ENCODE measurements around the gene HHAT. TPM values are rescaled to one million over a fixed set of nuclear protein-coding genes. Genes with fewer than 3 reads are reported as not detected.

HHAT gene
- total RNA-seq, 1 experiment from 2014 or later, result 2.3 TPM

- Histone ChIP-seq H3K9ac (ENCODE audit: low read length) (no peak overlapping the region), H3K4me1 (ENCODE audit: low read length) (no peaks in the 10 kb centered on the region), H4K20me1 (ENCODE audit: insufficient read depth, low read depth, low read length) (no peaks in the 10 kb centered on the region), H2AFZ (ENCODE audit: low read length) (no peak overlapping the region), H3K27me3 (ENCODE audit: low read length) (no peaks in the 10 kb centered on the region), H3K9me3 (ENCODE audit: low read length) (no peaks in the 10 kb centered on the region), H3K4me3 (ENCODE audit: low read length) (no peak overlapping the region), H3K27ac (ENCODE audit: low read length) (no peak overlapping the region), H3K36me3 (ENCODE audit: insufficient read depth, low read length) (no peaks in the 10 kb centered on the region), H3K9me2 (replicated peaks; ENCODE audit: insufficient read depth, low read length) (no peaks in the 10 kb centered on the region), H3K4me2 (ENCODE audit: low read depth, low read length, poor library complexity, severe bottlenecking) (no peak overlapping the region), H3K79me2 (ENCODE audit: low read length) (no peaks in the 10 kb centered on the region)
- DNase-seq, result no peak
Measured at GRCh38 chr1:210603123-210603522, 274.4 kb downstream of the HHAT start.

- Histone ChIP-seq H3K4me2 (ENCODE audit: low read depth, low read length, poor library complexity, severe bottlenecking) (no peak overlapping the region), H4K20me1 (ENCODE audit: insufficient read depth, low read depth, low read length) (no peaks in the 10 kb centered on the region), H3K36me3 (ENCODE audit: insufficient read depth, low read length) (no peaks in the 10 kb centered on the region), H3K9me2 (replicated peaks; ENCODE audit: insufficient read depth, low read length) (no peaks in the 10 kb centered on the region), H3K4me3 (ENCODE audit: low read length) (no peak overlapping the region), H3K9ac (ENCODE audit: low read length) (no peak overlapping the region), H3K27me3 (ENCODE audit: low read length) (no peaks in the 10 kb centered on the region), H2AFZ (ENCODE audit: low read length) (no peak overlapping the region), H3K9me3 (ENCODE audit: low read length) (no peaks in the 10 kb centered on the region), H3K79me2 (ENCODE audit: low read length) (no peaks in the 10 kb centered on the region), H3K27ac (ENCODE audit: low read length) (no peak overlapping the region), H3K4me1 (ENCODE audit: low read length) (no peaks in the 10 kb centered on the region)
- DNase-seq, result no peak
Measured at GRCh38 chr1:210605099-210605498, 276.4 kb downstream of the HHAT start.

- Histone ChIP-seq H3K9me3 (ENCODE audit: low read length) (no peaks in the 10 kb centered on the region), H3K4me2 (ENCODE audit: low read depth, low read length, poor library complexity, severe bottlenecking) (no peak overlapping the region), H3K4me3 (ENCODE audit: low read length) (no peak overlapping the region), H3K79me2 (ENCODE audit: low read length) (no peaks in the 10 kb centered on the region), H2AFZ (ENCODE audit: low read length) (no peak overlapping the region), H4K20me1 (ENCODE audit: insufficient read depth, low read depth, low read length) (no peaks in the 10 kb centered on the region), H3K9me2 (replicated peaks; ENCODE audit: insufficient read depth, low read length) (no peaks in the 10 kb centered on the region), H3K4me1 (ENCODE audit: low read length) (no peaks in the 10 kb centered on the region), H3K27me3 (ENCODE audit: low read length) (no peaks in the 10 kb centered on the region), H3K9ac (ENCODE audit: low read length) (no peak overlapping the region), H3K27ac (ENCODE audit: low read length) (no peak overlapping the region), H3K36me3 (ENCODE audit: insufficient read depth, low read length) (no peaks in the 10 kb centered on the region)
- no peak for DNase-seq
Measured at GRCh38 chr1:210607361-210607760, 278.7 kb downstream of the HHAT start.

GRCh38 chr1:210608767-210609166 is 280.1 kb downstream of the HHAT start:
- H3K79me2 ChIP-seq (ENCODE audit: low read length), result no peaks in the 10 kb centered on the region
- no peak overlapping the region for H2AFZ ChIP-seq (ENCODE audit: low read length)
- no peak for DNase-seq
- no peaks in the 10 kb centered on the region for H3K27me3 ChIP-seq (ENCODE audit: low read length)
- H3K4me3 ChIP-seq (ENCODE audit: low read length), result no peak overlapping the region
- H4K20me1 ChIP-seq (ENCODE audit: insufficient read depth, low read depth, low read length), result no peaks in the 10 kb centered on the region
- H3K4me2 ChIP-seq (ENCODE audit: low read depth, low read length, poor library complexity, severe bottlenecking), result no peak overlapping the region
- no peaks in the 10 kb centered on the region for H3K4me1 ChIP-seq (ENCODE audit: low read length)
- H3K36me3 ChIP-seq (ENCODE audit: insufficient read depth, low read length), result no peaks in the 10 kb centered on the region
- H3K9me2 ChIP-seq (replicated peaks; ENCODE audit: insufficient read depth, low read length), result no peaks in the 10 kb centered on the region
- no peak overlapping the region for H3K9ac ChIP-seq (ENCODE audit: low read length)
- H3K27ac ChIP-seq (ENCODE audit: low read length), result no peak overlapping the region
- no peaks in the 10 kb centered on the region for H3K9me3 ChIP-seq (ENCODE audit: low read length)

GRCh38 chr1:210616356-210616755 is 287.7 kb downstream of the HHAT start:
- Histone ChIP-seq H3K79me2 (ENCODE audit: low read length) (no peaks in the 10 kb centered on the region), H4K20me1 (ENCODE audit: insufficient read depth, low read depth, low read length) (no peaks in the 10 kb centered on the region), H3K36me3 (ENCODE audit: insufficient read depth, low read length) (no peaks in the 10 kb centered on the region), H2AFZ (ENCODE audit: low read length) (no peak overlapping the region), H3K27ac (ENCODE audit: low read length) (no peak overlapping the region), H3K4me1 (ENCODE audit: low read length) (no peaks in the 10 kb centered on the region), H3K9ac (ENCODE audit: low read length) (no peak overlapping the region), H3K9me2 (replicated peaks; ENCODE audit: insufficient read depth, low read length) (no peaks in the 10 kb centered on the region), H3K4me3 (ENCODE audit: low read length) (no peak overlapping the region), H3K27me3 (ENCODE audit: low read length) (no peaks in the 10 kb centered on the region), H3K9me3 (ENCODE audit: low read length) (no peaks in the 10 kb centered on the region), H3K4me2 (ENCODE audit: low read depth, low read length, poor library complexity, severe bottlenecking) (no peak overlapping the region)
- no peak for DNase-seq

- Histone ChIP-seq H3K4me3 (ENCODE audit: low read length) (no peak overlapping the region), H3K27ac (ENCODE audit: low read length) (no peak overlapping the region), H3K9ac (ENCODE audit: low read length) (no peak overlapping the region), H2AFZ (ENCODE audit: low read length) (no peak overlapping the region), H3K9me2 (replicated peaks; ENCODE audit: insufficient read depth, low read length) (no peaks in the 10 kb centered on the region), H3K27me3 (ENCODE audit: low read length) (no peaks in the 10 kb centered on the region), H4K20me1 (ENCODE audit: insufficient read depth, low read depth, low read length) (no peaks in the 10 kb centered on the region), H3K4me2 (ENCODE audit: low read depth, low read length, poor library complexity, severe bottlenecking) (no peak overlapping the region), H3K36me3 (ENCODE audit: insufficient read depth, low read length) (no peaks in the 10 kb centered on the region), H3K9me3 (ENCODE audit: low read length) (no peaks in the 10 kb centered on the region), H3K79me2 (ENCODE audit: low read length) (no peaks in the 10 kb centered on the region), H3K4me1 (ENCODE audit: low read length) (no peaks in the 10 kb centered on the region)
- no peak for DNase-seq
Measured at GRCh38 chr1:210617293-210617692, 288.6 kb downstream of the HHAT start.

- Histone ChIP-seq H3K9ac (ENCODE audit: low read length) (no peak overlapping the region), H3K9me3 (ENCODE audit: low read length) (no peaks in the 10 kb centered on the region), H3K27ac (ENCODE audit: low read length) (no peak overlapping the region), H3K27me3 (ENCODE audit: low read length) (no peaks in the 10 kb centered on the region), H3K9me2 (replicated peaks; ENCODE audit: insufficient read depth, low read length) (no peaks in the 10 kb centered on the region), H3K4me3 (ENCODE audit: low read length) (no peak overlapping the region), H3K4me2 (ENCODE audit: low read depth, low read length, poor library complexity, severe bottlenecking) (no peak overlapping the region), H3K4me1 (ENCODE audit: low read length) (no peaks in the 10 kb centered on the region), H3K36me3 (ENCODE audit: insufficient read depth, low read length) (no peaks in the 10 kb centered on the region), H4K20me1 (ENCODE audit: insufficient read depth, low read depth, low read length) (no peaks in the 10 kb centered on the region), H2AFZ (ENCODE audit: low read length) (no peak overlapping the region), H3K79me2 (ENCODE audit: low read length) (no peaks in the 10 kb centered on the region)
- DNase-seq, result no peak
Measured at GRCh38 chr1:210618369-210618768, 289.7 kb downstream of the HHAT start.

GRCh38 chr1:210620867-210621488 is 292.3 kb downstream of the HHAT start:
- Histone ChIP-seq H3K4me2 (ENCODE audit: low read depth, low read length, poor library complexity, severe bottlenecking) (no peak overlapping the region), H3K27ac (ENCODE audit: low read length) (no peak overlapping the region), H3K9me3 (ENCODE audit: low read length) (no peaks in the 10 kb centered on the region), H2AFZ (ENCODE audit: low read length) (no peak overlapping the region), H3K4me3 (ENCODE audit: low read length) (no peak overlapping the region), H3K9ac (ENCODE audit: low read length) (no peak overlapping the region), H3K27me3 (ENCODE audit: low read length) (no peaks in the 10 kb centered on the region), H3K79me2 (ENCODE audit: low read length) (no peaks in the 10 kb centered on the region), H3K4me1 (ENCODE audit: low read length) (peaks cover 13% of the 10 kb centered on the region), H3K36me3 (ENCODE audit: insufficient read depth, low read length) (no peaks in the 10 kb centered on the region), H3K9me2 (replicated peaks; ENCODE audit: insufficient read depth, low read length) (no peaks in the 10 kb centered on the region), H4K20me1 (ENCODE audit: insufficient read depth, low read depth, low read length) (no peaks in the 10 kb centered on the region)
- DNase-seq, result no peak

- H3K9me2 ChIP-seq (replicated peaks; ENCODE audit: insufficient read depth, low read length), result no peaks in the 10 kb centered on the region
- H4K20me1 ChIP-seq (ENCODE audit: insufficient read depth, low read depth, low read length), result no peaks in the 10 kb centered on the region
- H3K27me3 ChIP-seq (ENCODE audit: low read length), result no peaks in the 10 kb centered on the region
- H3K4me2 ChIP-seq (ENCODE audit: low read depth, low read length, poor library complexity, severe bottlenecking), result no peak overlapping the region
- peaks cover 21% of the 10 kb centered on the region for H3K4me1 ChIP-seq (ENCODE audit: low read length)
- H3K36me3 ChIP-seq (ENCODE audit: insufficient read depth, low read length), result no peaks in the 10 kb centered on the region
- no peak for DNase-seq
- H2AFZ ChIP-seq (ENCODE audit: low read length), result no peak overlapping the region
- H3K9me3 ChIP-seq (ENCODE audit: low read length), result no peaks in the 10 kb centered on the region
- no peaks in the 10 kb centered on the region for H3K79me2 ChIP-seq (ENCODE audit: low read length)
- H3K9ac ChIP-seq (ENCODE audit: low read length), result no peak overlapping the region
- no peak overlapping the region for H3K4me3 ChIP-seq (ENCODE audit: low read length)
- H3K27ac ChIP-seq (ENCODE audit: low read length), result no peak overlapping the region
Measured at GRCh38 chr1:210621712-210622111, 293.0 kb downstream of the HHAT start.

Measured in Karpas-422 (cell line).